LoVo (cell line): ENCODE data around the gene TLE6.
"Not testable (repeated sequence)": the region's sequence is repeated elsewhere in the genome, so short reads cannot be mapped to it uniquely, and the experiment has no call there.

Source experiments
- DNase-seq: peaks from one replicate; pipeline ENCODE4 v3.0.0-alpha.2; 2016; ENCODE audit warnings: low spot score

The TLE6 gene

GRCh38 chr19:2974342-2975041 lies 2.9 kb upstream of the TLE6 start:
- no peak for DNase-seq

GRCh38 chr19:2976609-2977000 lies 759 bp upstream of the TLE6 start:
- DNase-seq, result no peak

- no peak for DNase-seq
Observed at GRCh38 chr19:2977746-2978138, 378 bp downstream of the TLE6 start.

- DNase-seq, result no peak
Observed at GRCh38 chr19:2978166-2978767, 903 bp downstream of the TLE6 start.

GRCh38 chr19:2978772-2979171 lies 1.4 kb downstream of the TLE6 start:
- no peak for DNase-seq

GRCh38 chr19:2981898-2982297 lies 4.5 kb downstream of the TLE6 start:
- DNase-seq, result no peak

- DNase-seq, result no peak
Observed at GRCh38 chr19:2982561-2982960, 5.2 kb downstream of the TLE6 start.

GRCh38 chr19:2982983-2983350 lies 5.6 kb downstream of the TLE6 start:
- no peak for DNase-seq

GRCh38 chr19:2983351-2984214 lies 6.2 kb downstream of the TLE6 start:
- no peak for DNase-seq

- DNase-seq, result no peak
Observed at GRCh38 chr19:2984215-2984528, 6.8 kb downstream of the TLE6 start.

- no peak for DNase-seq
Observed at GRCh38 chr19:2986951-2987524, 9.7 kb downstream of the TLE6 start.

- no peak for DNase-seq
Observed at GRCh38 chr19:2987797-2988196, 10.4 kb downstream of the TLE6 start.

- no peak for DNase-seq
Observed at GRCh38 chr19:2988568-2988967, 11.2 kb downstream of the TLE6 start.

GRCh38 chr19:2989236-2989946 lies 12.0 kb downstream of the TLE6 start:
- no peak for DNase-seq

GRCh38 chr19:2992333-2992732 lies 15.0 kb downstream of the TLE6 start:
- DNase-seq, result not testable (repeated sequence)

- DNase-seq, result no peak
Observed at GRCh38 chr19:2992958-2993357, 15.6 kb downstream of the TLE6 start.

GRCh38 chr19:2993579-2993978 lies 16.2 kb downstream of the TLE6 start:
- no peak for DNase-seq

GRCh38 chr19:2994588-2995131 lies 17.3 kb downstream of the TLE6 start:
- no peak for DNase-seq

GRCh38 chr19:2997720-2998119 lies 20.4 kb downstream of the TLE6 start:
- DNase-seq, result no peak

GRCh38 chr19:2998642-2999041 lies 21.3 kb downstream of the TLE6 start:
- DNase-seq, result no peak

- no peak for DNase-seq
Observed at GRCh38 chr19:3001235-3001800, 24.0 kb downstream of the TLE6 start.

- DNase-seq, result no peak
Observed at GRCh38 chr19:3003046-3003445, 25.7 kb downstream of the TLE6 start.
